GM19467 (cell line): ENCODE results near the gene LRRC4.

Experiments
- ATAC-seq: cut with Tn5 transposase; IDR thresholded peaks from one replicate; pipeline ENCODE4 v1.9.1; 2021; ENCODE audit warnings: mild to moderate bottlenecking, moderate library complexity; ENCODE audit not compliant: unreplicated experiment

Gene LRRC4, protein sequence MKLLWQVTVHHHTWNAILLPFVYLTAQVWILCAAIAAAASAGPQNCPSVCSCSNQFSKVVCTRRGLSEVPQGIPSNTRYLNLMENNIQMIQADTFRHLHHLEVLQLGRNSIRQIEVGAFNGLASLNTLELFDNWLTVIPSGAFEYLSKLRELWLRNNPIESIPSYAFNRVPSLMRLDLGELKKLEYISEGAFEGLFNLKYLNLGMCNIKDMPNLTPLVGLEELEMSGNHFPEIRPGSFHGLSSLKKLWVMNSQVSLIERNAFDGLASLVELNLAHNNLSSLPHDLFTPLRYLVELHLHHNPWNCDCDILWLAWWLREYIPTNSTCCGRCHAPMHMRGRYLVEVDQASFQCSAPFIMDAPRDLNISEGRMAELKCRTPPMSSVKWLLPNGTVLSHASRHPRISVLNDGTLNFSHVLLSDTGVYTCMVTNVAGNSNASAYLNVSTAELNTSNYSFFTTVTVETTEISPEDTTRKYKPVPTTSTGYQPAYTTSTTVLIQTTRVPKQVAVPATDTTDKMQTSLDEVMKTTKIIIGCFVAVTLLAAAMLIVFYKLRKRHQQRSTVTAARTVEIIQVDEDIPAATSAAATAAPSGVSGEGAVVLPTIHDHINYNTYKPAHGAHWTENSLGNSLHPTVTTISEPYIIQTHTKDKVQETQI

DNA sequence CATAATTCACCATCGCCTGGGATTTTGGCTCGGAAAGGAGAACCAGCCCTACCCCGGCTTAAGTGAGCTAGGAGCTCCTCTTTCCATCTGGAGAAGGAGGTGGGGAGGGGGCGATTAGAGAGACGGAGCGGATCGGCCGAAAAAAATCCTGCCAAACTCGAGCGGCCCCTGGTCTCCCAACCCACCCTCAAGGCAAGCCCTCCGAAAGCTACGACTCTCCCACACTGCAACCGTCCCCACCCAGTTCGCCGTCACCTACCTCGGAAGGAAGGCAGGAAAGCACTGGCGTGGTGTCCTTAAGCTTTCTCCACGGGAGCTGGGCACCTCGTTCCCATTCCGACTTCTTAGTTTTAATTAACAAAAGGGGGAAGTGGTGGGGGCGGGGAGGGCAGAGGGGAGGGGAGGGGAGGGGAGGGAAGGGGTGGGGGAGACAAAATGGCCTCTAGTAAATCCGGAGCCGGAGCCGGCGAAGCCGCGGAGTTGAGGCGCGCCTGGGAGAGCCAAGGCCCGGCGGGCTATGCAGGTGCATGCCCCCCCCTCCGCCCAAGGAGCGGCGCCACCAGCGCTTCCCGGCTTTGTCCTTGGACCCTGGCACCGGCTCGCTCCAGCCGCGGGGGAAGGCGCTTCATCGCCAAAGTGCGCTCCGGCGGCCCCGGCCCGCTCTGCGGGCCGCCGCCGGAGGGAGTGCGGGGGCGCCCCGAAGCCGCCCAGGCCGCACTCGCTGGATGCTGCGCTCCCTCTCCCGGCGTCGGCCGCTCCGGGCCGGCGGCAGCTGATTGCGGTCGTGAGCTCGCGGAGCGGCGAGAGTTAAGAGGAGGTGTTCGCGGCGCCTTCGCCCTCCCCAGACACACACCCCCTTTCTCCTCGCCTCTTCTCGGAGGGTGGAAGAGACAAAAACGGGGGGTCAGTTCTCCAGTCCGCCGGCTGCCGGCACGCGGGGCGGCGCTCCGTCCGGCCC lies at the start of gene LRRC4:
LRRC4 (minus strand) TSS at position 784 of the 958 bp plus-strand sequence. CDS start 797 bp downstream, outside the sequence.
- peak; percentile 35 for ATAC-seq

DNA sequence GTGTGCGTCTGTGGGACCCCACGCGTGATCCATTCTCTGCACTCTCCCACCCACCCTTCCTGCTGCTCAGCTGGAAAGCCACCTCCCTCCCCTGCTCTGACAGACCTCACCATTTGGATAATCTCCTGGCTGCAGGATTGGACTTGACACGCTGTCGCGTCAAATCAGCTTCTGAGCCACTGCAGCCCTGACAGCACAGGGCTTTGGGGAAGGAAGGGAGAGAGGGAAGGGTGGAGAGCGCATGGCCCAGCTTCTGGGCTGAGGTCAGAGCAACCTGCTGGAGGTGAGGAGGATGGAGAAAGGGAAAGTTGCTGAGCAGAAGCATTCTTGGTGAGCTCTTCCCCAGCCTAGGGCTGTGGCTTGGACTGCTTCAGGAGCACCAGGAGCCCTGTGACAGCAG lies 48.9 kb upstream of the LRRC4 start:
- ATAC-seq, result no peak

DNA sequence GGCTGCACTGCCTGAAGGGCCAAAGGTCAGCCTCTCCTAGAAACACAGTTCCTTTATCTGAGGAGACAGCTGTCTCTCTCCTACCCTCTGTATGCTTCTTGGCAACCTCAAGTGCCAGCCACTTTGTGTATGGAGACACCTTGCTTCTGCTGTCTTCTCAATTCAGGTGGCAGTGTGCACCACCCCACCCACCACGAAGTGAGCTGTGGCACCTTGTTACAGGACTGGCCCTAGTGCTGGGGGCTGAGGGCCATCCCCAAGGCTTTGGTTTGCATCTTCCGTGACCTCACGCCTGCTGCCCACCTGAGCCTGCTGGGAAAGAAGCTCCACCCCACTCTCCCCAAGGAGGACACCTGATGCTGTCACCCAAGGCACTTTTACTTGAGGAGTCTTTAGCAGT lies 47.1 kb upstream of the LRRC4 start:
- no peak for ATAC-seq

DNA sequence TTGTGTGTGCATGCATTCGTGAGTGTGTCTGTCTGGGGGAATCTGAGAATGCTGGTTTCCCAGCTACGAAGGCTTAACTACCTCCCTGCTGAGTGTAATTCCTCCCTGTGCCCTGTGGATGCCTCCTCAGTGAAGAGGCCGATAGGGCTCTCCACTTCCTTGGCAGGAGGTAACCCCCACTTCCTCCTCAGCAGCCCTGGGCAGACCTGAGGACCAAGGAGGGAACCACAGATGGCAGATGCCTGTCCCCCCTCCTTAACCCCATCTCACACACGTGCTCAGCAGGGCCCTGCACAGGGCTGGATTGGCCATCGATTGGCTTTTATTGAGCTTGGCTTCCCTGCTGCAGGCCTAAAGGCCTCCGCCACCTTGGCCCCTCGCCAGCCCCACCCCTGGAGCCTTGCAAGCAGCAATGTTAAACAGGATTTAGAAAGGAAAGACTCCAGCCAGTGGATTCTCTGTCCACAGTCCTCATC lies 45.6 kb upstream of the LRRC4 start:
- no peak for ATAC-seq

DNA sequence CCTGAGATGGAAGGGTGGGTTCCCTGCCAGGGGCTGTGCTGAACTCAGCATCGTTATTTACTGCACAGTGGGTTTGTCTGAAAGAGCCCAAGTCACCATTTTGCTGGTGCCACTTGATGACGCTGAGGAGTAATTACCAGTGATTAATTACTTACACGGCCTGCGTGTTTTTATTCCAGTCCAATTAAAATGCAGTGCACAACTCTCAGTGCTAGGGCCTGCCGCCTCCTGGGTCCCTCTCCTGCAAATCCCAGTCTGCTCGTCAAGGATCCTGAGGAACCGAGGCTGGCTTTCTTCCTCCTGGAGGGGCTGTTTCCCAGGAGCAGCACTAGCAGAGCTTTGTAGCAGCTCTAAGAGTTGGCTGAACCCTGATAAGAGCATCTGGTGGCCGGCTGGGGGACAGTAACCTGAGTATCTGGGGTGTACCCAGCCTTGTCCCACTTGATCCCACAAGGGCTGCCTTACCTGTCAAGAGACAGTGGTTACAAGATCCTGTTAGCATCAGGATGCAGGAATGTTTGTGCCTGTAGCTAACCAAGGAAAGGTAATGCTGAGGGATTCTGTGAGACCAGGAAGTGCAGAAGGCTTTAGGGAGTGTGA lies 45.1 kb upstream of the LRRC4 start:
- no peak for ATAC-seq

DNA sequence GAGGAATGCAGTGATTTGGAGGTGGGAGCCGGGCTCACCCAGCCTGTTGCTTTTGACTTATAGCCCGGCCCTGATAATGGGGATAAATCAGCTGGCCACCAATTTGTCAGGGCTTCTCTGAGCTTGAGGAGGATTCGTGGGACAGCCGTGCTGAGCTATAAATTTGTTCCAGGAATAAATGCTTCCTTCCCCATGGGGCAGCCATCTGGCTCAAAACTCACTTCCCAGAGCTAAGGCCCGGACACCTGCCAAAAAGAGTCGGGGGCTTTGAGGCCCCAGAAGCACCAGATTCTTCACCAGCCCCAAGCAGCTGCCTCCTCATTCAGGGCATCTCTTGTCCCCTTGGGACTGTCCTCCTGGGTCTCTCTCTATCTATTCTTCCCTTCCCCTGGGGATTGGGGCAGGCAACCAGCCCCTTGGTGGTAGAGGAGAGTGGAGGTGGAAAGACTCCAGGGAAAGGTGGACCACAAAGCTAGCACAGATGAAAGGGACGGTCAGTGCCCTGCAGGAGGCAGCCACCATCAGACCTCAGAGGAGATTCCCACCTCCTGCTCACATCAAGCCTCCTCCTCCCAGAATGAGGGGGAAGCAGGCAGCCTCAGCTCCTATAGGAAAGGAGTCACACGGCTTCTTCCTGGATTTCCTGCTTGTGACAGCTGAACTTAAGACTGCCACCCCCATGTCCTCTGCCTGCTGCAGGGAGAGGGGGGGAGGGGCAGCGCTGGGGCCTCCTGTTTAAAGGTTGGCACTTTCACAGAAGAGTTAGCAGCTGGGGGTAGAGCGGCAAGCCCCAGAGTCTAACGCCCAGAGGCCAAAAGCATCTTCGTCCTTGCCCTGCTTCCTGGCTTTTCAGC lies 44.2 kb upstream of the LRRC4 start:
- ATAC-seq, result no peak

DNA sequence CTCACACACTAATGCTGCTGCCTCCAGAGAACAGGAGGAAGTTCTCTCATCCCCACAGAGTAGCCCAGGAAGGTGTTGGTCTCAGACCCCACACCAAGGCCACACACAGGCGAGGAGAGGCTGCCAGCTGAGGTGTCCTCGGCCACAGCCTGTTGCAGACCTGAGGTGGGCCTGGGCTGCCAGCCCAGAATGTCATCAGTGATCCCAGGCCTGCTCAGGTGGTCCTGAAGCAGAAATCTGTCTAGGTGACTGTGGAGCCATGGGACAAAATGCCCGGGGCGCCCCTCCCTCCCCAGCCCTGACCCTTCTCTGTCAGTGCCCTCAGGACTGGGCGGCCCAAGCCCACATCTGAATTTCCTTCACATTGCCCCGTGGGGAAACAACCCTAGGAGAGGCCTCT lies 43.5 kb upstream of the LRRC4 start:
- ATAC-seq, result no peak

DNA sequence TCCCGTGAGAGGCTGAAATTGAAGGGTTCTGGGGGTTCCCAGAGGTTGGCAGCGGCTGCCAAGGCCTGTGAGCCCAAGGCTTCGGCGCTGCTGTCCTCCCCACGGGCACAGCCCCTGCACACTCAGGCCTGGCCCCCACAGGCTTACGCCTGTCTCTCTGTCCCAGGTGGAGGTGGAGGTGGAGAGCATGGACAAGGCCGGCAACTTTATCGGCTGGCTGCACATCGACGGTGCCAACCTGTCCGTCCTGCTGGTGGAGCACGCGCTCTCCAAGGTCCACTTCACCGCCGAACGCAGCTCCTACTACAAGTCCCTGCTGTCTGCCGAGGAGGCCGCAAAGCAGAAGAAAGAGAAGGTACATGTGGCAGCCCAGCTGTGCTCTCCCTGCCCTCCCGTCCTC lies 43.1 kb upstream of the LRRC4 start:
- no peak for ATAC-seq

DNA sequence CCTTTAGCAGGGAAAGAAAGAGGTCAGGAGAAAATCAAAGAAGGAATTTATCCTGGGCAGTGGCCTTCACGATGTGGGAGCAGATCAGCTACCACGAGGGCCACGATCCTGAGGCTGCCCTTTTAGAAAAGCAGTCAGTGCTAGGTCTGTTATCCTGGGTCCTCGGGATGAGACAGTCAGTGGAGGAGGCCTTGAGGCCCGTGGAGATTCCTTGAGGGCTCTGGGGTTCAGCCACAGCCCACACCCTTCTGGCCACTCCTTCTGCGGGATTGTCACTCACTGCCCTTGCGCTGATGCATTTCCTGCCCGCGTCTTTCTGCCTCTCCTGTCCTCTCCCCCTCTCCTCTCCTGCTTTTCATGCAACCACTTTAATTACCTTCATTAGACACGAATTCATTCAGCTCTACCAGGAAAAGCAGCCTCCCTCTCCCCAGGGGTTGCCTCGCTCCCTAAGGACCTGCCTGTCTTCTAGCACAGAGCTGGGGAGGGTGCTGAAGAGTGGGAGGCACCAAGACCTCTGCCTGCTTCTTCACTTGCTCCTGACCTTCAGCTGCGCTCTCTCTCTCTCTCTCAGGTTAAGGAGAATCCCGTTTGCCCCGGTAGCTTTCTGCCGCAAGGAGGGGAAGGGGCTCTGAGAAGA lies 42.6 kb upstream of the LRRC4 start:
- ATAC-seq, result no peak

DNA sequence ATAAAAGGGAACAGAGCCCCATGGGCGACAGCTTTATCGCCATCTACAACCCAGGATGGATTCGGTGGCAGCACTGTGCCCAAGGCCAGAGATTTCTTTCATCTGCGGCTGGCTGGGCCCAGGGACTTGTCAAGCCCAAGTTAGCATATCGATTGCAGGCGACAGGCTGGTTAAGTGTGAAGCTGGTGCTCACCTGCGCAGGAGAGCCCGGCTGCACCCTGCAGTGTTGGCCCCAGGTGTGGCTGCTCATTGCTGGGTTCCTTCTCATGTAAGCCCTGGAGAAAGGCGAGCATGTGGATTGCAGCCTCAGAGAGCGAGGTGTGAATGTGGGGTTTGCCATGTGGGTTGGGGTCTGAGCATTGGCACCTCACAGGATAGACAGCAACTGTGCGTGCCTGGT lies 40.6 kb upstream of the LRRC4 start:
- no peak for ATAC-seq

DNA sequence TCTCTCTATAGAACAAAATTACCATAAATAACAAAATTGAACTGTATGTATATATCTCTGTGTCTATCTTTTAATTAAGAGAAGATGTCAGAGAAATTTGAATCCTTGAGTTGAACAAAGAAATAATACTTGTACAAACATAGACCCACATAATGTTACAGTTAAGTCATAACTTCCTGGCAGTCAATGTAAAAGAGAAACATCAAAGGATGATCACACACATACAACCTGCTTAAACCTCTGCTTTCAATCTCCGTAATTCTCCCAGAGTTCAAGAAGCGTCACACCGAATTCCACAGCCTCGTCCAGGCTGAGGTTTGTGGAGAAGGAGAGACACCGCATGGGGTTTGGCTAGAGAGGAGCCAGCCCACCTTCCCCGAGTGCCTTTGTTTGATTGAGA lies 40.1 kb upstream of the LRRC4 start:
- ATAC-seq, result no peak

DNA sequence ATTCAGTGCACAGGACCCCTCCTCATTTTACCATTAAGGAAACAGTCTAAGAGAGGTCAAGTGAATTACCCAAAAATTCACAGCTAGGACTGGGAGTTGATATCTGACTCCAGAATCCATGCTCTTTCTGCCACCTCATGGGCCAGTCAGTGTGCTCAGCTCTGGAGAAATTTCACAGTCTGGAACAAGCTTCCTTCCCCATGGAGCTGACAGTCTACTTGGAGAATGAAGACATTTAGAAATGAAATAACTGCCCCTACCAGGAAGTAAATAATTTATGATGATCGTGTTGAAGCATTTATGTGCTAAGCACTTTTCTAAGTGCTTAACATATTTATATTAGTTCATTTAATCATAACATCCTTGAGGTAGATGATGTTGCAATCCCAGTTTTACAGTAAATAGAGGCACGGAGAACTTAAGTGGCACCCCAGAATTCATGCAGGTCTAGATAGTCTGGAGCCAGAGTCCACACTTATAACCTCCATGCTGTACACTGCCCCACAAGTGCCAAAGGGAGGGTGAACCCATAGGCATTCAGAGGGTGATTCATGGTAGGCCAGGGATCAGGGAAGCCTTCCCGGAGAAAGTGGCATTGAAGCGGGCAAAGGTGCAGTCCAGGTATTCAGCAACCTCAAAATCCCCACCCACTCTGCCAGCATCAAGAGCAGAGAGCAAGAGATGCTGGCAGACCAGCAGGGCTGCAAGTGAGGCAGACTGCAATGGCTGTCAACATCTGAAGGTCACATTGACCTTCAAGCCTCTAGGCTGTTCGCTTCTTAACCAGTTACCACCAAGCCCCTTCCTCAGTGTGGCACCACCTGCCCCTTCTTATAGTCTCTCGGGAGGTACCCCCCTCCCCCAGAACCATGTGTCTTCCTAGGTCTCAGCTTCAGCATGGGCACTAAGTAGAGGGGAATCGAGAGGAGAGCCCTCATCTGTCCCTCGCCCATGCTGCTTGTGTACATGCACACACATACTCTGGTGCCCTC lies 38.4 kb upstream of the LRRC4 start:
- ATAC-seq, result no peak

DNA sequence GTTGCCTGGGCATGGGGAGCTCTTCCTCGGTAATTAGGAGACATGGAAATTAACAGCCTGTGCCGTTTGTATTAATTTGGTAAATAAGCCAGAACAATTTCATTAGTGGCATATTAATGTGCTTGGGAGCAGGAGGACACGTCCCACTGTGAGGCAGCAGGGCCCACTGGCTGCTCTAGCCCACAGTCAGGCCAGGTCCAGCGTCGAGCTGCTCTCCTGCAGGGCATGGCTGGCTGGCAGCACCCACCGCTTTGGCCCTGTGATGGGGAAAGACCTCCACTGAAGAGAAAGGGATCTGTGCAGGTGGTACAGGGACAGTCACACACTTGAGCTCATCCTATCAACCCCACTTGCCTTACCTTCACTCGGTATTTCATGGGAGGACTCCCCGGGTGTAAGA lies 37.5 kb upstream of the LRRC4 start:
- no peak for ATAC-seq

DNA sequence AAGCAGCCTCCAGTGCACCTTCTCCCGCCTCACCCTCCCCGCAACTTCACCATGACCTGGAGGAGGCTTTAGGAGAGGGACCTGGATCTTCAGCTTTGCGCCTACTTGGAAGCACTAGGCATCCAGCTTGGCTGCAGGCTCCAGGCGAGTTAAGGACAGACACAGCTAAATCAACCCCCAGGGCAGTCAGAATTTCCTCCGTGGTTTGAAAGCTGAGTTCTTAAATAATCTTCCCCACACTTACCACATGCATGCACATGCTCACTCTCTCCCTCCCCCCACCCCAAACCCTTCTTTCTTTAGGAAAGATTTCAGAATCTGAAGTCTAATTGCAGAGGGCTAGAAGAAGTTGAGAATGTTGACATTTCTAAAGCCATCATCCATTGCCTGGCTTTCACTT lies 36.7 kb upstream of the LRRC4 start:
- ATAC-seq, result no peak

DNA sequence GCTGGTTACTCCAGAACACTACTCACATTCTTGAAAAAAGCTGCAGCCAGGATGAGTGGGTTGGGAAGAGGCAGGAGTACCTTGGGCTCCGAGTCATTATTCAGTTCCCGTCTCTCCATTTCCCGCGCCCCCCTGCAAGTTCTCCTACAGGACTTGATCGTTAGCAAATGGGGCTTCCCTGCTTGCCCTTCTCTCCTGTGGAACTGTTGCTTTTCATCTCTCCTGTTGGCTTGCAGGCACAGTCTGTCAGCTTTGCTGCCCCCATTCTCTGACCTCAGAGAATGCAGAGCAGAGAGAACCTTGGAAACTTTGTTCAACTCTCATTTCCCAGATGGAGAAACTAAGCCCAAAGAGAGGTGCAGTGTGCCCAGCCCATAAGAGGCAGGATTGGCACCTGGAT lies 35.6 kb upstream of the LRRC4 start:
- no peak for ATAC-seq

DNA sequence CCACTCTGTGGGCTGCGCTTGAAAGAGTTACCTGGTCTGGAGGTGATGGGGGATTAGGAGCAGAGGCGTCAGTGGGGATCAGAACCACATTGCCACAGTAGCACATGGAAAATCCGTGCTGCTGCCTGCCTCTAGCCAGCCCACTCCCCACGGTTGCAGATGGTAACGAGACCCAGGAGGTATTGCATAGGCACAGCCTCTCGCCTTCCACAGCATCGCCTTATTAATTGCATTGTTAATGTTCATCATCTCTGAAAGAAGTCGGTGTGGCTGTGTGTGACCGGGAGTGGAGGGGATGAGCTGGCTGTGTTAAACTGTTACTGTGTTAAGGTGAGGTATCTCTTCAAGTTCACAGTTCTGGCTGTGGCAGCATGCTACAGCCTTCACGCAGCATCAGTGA lies 35.2 kb upstream of the LRRC4 start:
- ATAC-seq, result no peak

DNA sequence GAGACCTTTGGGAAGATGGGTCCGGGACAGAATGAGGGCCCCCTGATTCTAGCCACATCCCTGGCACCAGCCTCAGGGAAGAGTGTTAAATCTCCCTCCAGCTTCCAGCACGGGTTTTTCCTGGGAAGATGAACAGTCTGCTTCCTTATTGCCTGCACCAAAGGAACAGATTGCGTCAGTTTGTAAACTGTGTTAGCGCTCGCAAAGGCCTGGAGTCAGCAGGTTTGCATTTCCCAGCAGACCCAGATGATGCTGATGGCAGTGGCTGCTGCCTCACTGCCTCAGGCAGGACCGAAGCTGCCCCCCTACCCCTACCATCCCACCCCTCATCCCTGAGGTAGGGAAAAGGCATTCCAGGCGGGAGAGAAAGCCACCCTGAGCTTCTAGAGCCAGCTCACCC lies 34.6 kb upstream of the LRRC4 start:
- no peak for ATAC-seq

DNA sequence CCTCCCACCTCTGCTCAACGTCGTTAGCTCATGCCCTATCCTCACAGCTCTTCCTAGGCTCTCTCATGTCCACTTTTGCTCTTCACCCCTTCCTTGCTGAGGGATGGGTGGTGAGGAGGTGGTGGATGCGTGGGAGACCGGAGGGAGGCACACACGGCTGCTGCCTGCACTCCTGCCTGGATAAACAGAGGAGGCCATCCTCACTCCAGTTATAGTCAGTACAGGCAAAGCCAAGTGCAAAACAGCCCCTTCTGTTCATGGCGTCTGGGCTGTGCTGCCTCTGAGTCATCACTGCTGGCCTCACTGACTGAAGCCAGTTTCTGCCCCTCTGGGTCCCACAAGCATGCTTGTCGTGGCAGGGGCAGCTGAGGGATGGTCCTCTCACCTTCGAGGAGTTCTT lies 31.9 kb upstream of the LRRC4 start:
- ATAC-seq, result no peak
